ENCODE measurements around the gene PRAF2.

Gene PRAF2

GRCh38 chrX:49066690-49067089 is 7.1 kb downstream of the PRAF2 start:
- Histone ChIP-seq H3K4me3 (replicated peaks; ENCODE audit: insufficient read depth, low read length) (no peak overlapping the region), H3K27ac (replicated peaks) (no peak overlapping the region), H3K27me3 (ENCODE audit: insufficient read depth, poor library complexity, severe bottlenecking) (no peaks in the 10 kb centered on the region)
- TF ChIP-seq, protein P1, sequence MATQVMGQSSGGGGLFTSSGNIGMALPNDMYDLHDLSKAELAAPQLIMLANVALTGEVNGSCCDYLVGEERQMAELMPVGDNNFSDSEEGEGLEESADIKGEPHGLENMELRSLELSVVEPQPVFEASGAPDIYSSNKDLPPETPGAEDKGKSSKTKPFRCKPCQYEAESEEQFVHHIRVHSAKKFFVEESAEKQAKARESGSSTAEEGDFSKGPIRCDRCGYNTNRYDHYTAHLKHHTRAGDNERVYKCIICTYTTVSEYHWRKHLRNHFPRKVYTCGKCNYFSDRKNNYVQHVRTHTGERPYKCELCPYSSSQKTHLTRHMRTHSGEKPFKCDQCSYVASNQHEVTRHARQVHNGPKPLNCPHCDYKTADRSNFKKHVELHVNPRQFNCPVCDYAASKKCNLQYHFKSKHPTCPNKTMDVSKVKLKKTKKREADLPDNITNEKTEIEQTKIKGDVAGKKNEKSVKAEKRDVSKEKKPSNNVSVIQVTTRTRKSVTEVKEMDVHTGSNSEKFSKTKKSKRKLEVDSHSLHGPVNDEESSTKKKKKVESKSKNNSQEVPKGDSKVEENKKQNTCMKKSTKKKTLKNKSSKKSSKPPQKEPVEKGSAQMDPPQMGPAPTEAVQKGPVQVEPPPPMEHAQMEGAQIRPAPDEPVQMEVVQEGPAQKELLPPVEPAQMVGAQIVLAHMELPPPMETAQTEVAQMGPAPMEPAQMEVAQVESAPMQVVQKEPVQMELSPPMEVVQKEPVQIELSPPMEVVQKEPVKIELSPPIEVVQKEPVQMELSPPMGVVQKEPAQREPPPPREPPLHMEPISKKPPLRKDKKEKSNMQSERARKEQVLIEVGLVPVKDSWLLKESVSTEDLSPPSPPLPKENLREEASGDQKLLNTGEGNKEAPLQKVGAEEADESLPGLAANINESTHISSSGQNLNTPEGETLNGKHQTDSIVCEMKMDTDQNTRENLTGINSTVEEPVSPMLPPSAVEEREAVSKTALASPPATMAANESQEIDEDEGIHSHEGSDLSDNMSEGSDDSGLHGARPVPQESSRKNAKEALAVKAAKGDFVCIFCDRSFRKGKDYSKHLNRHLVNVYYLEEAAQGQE (IDR thresholded peaks at IDR 0.05; ENCODE audit: insufficient replicate concordance, low read depth), result no peak
- TF ChIP-seq GABPA (IDR thresholded peaks at IDR 0.05; ENCODE audit: low read depth) (no peak), POLR2AphosphoS5 (IDR thresholded peaks at IDR 0.05; ENCODE audit: low read depth) (no peak), SPI1 (IDR thresholded peaks at IDR 0.05; ENCODE audit: borderline replicate concordance, low read depth) (no peak), CTCF (IDR thresholded peaks at IDR 0.05; ENCODE audit: insufficient read depth, low read length) (no peak)
- no peak for DNase-seq (ENCODE audit: low read depth in 1 of 2, low spot score in 1 of 2)

DNA sequence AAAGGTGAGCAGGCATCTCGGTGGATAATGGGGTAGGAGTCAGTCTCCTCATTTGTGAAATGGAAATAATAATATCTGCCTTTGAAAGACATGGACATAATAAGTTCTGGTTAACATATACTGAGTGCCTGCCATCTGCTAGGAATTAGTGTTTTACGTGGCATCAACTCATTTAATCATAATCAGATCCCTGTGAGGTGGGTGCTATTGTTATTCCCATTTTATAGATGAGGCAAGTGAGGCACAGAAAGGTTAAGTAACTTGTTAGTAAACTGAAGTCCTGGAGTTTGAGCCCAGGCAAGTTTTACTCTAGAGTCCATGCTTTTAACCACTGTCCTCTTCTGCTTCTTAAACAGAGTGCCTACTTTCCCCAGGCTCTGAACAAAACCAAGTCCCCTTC is 7.5 kb downstream of the PRAF2 start:
- H3K27me3 ChIP-seq (ENCODE audit: insufficient read depth, poor library complexity, severe bottlenecking), result no peaks in the 10 kb centered on the region
- no peak for DNase-seq (ENCODE audit: low read depth in 1 of 2, low spot score in 1 of 2)
- TF ChIP-seq POLR2AphosphoS5 (IDR thresholded peaks at IDR 0.05; ENCODE audit: low read depth) (no peak), CTCF (IDR thresholded peaks at IDR 0.05; ENCODE audit: insufficient read depth, low read length) (no peak), GABPA (IDR thresholded peaks at IDR 0.05; ENCODE audit: low read depth) (no peak), SPI1 (IDR thresholded peaks at IDR 0.05; ENCODE audit: borderline replicate concordance, low read depth) (no peak)
- TF ChIP-seq, protein P1 (IDR thresholded peaks at IDR 0.05; ENCODE audit: insufficient replicate concordance, low read depth), result no peak
- no peak overlapping the region for H3K27ac ChIP-seq (replicated peaks)
- H3K4me3 ChIP-seq (replicated peaks; ENCODE audit: insufficient read depth, low read length), result no peak overlapping the region

GRCh38 chrX:49064735-49065134 is 9.1 kb downstream of the PRAF2 start:
- no peaks in the 10 kb centered on the region for H3K27me3 ChIP-seq (ENCODE audit: insufficient read depth, poor library complexity, severe bottlenecking)
- no peak overlapping the region for H3K4me3 ChIP-seq (replicated peaks; ENCODE audit: insufficient read depth, low read length)
- no peak for TF ChIP-seq CTCF (IDR thresholded peaks at IDR 0.05; ENCODE audit: insufficient read depth, low read length)
- TF ChIP-seq, protein P1 (IDR thresholded peaks at IDR 0.05; ENCODE audit: insufficient replicate concordance, low read depth), result no peak
- TF ChIP-seq POLR2AphosphoS5 (IDR thresholded peaks at IDR 0.05; ENCODE audit: low read depth), result no peak
- TF ChIP-seq SPI1 (IDR thresholded peaks at IDR 0.05; ENCODE audit: borderline replicate concordance, low read depth), result no peak
- no peak for TF ChIP-seq GABPA (IDR thresholded peaks at IDR 0.05; ENCODE audit: low read depth)

More at GRCh38 chrX:49064735-49065134, 9.1 kb downstream of the PRAF2 start:
- H3K27ac ChIP-seq (replicated peaks), result no peak overlapping the region
- DNase-seq (ENCODE audit: low read depth in 1 of 2, low spot score in 1 of 2), result no peak

Data from HL-60 (cell line).